Peyer's patch (tissue), 4 donors: ENCODE results near the gene LANCL3.

Experiments used
- CTCF ChIP-seq, 6 experiments: fragments of 450-650 bp in 4 of 6; fragments of 200-600 bp in 2 of 6; sonication (generic) in 1 of 6; IDR thresholded peaks; one replicate each; pipeline ENCODE4 v1.5.1; 2017 to 2019; ENCODE audit warnings: antibody characterized with exemption in 6 of 6, mild to moderate bottlenecking in 3 of 6, moderate library complexity in 1 of 6
- POLR2A ChIP-seq, 2 donors: fragments of 450-650 bp; IDR thresholded peaks; one replicate each; pipeline ENCODE4 v1.5.1; 2017; ENCODE audit warnings: antibody characterized with exemption in 2 of 2, mild to moderate bottlenecking in 2 of 2, moderate library complexity in 2 of 2

GRCh38 chrX:37646254-37646653, 74.8 kb downstream of the LANCL3 start:
- peak in 3 of 6 experiments; percentile 19 to 29 (median 28) for TF ChIP-seq CTCF (IDR thresholded peaks at IDR 0.05)
- no peak for TF ChIP-seq POLR2A (IDR thresholded peaks at IDR 0.05)
